HCT116 (cell line): ENCODE measurements around the gene MXRA8.

Experiments used
- EZH2 ChIP-seq: fragments of 200-600 bp; sonication (generic); IDR thresholded peaks from 2 replicates; pipeline ENCODE4 v1.6.1; 2017; ENCODE audit warnings: antibody characterized with exemption, mixed run types
- EZH2phosphoT487 ChIP-seq: fragments of 200-600 bp; IDR thresholded peaks from 2 replicates; pipeline ENCODE4 v1.6.1; 2018; ENCODE audit warnings: antibody characterized with exemption, borderline replicate concordance
- POLR2A ChIP-seq: IDR thresholded peaks from 2 replicates; pipeline ENCODE4 v1.7.0; 2011; ENCODE audit warnings: borderline replicate concordance; ENCODE audit not compliant: insufficient read depth, insufficient read length; ENCODE audit errors: extremely low read depth
- RAD21 ChIP-seq: IDR thresholded peaks from 2 replicates; pipeline ENCODE4 v1.6.1; 2012; ENCODE audit warnings: low read depth, mild to moderate bottlenecking
- TF ChIP-seq, protein P1 (sequence below): IDR thresholded peaks from 2 replicates; pipeline ENCODE4 v1.6.1; 2012; ENCODE audit warnings: low read depth

DNA sequence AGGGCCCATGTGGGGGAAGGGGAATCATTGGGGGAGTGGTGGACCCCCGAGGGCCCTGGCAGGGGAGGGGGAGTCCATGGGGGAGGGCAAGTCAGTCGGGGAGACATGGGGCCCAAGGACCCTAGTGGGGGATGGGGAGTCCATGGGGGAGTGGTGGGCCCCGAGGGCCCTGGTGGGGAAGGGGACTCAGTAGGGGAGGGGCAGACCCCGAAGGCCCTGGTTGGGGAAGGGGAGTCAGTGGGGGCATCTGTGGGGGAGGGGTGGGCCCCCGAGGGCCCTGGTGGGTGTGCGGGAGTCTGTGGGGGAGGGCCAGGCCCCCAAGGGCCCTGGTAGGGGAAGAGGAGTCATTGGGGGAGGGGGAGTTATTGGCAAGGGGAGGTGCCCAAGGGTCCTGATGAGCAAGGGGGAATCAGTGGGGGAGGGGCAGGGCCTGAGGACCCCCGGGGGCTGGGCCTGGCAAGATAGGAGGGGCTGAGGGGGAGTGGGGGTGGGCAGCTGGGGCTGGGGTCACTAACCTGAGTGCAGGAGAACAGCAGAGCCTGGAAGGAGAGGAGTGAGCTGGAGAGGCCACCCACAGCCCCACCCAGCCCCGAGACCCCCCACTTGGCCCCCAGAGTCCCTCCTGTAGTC, 2.1 kb downstream of the MXRA8 start:
- no peak for TF ChIP-seq EZH2
- TF ChIP-seq POLR2A, result no peak
- TF ChIP-seq RAD21, result no peak
- TF ChIP-seq, protein P1, sequence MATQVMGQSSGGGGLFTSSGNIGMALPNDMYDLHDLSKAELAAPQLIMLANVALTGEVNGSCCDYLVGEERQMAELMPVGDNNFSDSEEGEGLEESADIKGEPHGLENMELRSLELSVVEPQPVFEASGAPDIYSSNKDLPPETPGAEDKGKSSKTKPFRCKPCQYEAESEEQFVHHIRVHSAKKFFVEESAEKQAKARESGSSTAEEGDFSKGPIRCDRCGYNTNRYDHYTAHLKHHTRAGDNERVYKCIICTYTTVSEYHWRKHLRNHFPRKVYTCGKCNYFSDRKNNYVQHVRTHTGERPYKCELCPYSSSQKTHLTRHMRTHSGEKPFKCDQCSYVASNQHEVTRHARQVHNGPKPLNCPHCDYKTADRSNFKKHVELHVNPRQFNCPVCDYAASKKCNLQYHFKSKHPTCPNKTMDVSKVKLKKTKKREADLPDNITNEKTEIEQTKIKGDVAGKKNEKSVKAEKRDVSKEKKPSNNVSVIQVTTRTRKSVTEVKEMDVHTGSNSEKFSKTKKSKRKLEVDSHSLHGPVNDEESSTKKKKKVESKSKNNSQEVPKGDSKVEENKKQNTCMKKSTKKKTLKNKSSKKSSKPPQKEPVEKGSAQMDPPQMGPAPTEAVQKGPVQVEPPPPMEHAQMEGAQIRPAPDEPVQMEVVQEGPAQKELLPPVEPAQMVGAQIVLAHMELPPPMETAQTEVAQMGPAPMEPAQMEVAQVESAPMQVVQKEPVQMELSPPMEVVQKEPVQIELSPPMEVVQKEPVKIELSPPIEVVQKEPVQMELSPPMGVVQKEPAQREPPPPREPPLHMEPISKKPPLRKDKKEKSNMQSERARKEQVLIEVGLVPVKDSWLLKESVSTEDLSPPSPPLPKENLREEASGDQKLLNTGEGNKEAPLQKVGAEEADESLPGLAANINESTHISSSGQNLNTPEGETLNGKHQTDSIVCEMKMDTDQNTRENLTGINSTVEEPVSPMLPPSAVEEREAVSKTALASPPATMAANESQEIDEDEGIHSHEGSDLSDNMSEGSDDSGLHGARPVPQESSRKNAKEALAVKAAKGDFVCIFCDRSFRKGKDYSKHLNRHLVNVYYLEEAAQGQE, result no peak
- TF ChIP-seq EZH2phosphoT487, result no peak
